Measurements from ENCODE around the gene SLC39A7.
"Not testable (repeated sequence)": the region's sequence is repeated elsewhere in the genome, so short reads cannot be mapped to it uniquely, and the experiment has no call there.

The SLC39A7 gene

DNA sequence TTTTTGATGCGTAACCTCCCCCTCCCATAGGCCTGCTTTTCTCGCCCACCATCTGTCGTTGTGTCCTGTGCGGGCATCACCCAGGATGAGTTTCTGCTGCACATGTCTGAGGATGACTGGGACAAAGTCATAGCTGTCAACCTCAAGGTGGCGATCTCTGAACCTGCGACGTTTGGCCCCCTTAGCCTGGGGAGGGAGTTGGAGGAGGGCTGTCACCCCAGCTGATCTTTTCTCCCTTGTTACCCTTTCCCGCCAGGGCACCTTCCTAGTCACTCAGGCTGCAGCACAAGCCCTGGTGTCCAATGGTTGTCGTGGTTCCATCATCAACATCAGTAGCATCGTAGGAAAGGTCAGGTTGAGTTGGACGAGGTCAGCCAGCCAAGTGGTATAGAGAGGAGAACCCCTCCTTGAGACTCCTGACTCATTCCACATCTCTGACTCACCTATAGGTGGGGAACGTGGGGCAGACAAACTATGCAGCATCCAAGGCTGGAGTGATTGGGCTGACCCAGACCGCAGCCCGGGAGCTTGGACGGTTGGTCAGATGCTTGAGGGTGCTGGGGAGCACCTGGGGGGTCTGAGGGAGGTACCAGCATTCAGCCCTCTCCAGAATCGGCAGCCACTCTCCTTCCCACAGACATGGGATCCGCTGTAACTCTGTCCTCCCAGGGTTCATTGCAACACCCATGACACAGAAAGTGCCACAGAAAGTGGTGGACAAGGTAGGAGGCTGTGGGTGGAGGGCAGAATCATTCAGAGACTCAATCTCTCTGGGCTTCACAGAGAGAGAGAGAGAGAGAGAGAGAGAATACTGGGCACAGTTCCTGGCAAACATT, 4.7 kb downstream of the SLC39A7 start:
- DNase-seq (ENCODE audit: low read depth), result no peak

DNA sequence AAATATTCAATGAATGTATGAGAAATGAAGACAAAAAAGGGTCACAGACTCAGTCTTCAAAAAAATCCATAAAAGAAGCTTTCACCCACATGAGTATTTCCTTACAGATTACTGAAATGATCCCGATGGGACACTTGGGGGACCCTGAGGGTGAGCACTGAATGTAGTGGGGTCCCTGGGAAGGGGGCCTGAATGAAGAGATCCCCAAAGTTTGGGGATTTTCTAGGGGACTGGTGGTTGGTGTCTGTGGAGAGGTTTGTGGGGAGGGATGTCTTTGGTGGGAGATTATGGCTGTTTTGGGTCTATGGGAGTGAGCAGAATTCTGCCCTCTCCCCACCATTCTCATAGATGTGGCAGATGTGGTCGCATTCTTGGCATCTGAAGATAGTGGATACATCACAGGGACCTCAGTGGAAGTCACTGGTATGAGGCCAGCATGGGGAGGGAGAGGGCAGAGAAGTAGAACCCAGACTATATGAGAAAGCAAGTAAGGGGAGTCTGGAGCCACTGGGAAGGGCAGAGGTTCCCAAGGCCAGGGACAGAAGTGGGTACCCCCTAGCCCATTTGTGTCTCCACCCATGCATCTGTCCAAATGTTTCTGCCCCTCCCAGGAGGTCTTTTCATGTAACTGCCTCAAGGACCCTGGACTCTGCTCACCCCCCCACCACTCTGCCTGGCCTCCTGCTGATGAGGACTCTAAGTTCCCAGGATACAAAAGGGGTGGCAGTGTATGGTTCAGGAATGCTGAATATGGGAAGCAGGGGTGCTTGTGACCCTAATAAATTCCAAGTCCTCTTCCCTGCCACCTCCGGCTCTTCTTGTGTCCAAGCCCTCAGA, 5.6 kb downstream of the SLC39A7 start:
- DNase-seq (ENCODE audit: low read depth), result no peak

GRCh38 chr6:33206864-33207551, 6.3 kb downstream of the SLC39A7 start:
- no peak for DNase-seq (ENCODE audit: low read depth)

- no peak for DNase-seq (ENCODE audit: low read depth)
Measured at GRCh38 chr6:33207552-33208090, 7.0 kb downstream of the SLC39A7 start.

DNA sequence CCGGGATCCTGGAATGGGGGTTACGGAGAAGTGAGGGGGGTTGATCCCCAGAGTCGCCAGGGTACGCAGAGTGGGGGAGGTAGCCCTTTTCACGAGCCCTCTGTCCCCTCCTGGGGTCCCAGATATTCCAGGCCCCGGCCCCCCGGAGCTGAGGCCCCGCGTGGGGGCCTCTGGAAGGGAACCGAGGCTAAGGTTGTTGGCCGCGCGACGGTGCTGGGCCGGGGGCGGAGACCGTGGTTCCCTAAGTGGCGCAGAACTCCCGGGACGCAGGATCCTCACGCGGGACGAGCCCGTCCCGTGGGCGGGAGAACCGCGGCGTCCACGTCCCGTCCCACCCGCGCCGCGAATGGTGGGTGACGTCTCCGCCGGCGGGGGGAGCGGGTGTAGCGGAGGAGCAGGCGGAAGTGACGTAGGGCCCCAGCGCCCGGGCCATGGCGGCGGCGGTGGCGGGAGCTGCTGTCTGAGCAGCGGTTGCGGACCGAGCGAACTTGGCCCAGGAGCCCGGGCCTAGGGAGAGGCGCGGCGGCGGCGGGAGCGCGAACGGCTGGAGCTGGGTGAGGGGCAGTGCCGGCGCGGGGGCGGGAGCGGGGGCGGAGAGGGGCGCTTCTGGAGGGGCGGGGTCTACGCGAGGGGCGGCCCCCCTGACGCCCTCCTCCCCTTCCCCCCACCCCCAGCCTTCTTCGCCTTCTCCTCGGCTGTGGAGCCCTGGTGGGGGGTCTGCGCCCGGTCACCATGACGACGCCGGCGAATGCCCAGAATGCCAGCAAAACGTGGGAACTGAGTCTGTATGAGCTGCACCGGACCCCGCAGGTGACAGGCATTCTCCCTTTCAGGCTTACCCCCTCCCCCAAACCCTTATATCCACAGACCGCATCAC, 7.7 kb downstream of the SLC39A7 start, which contains the start of gene RING1:
Gene RING1 (plus strand): TSS at position 410 of the 877 bp plus-strand sequence. CDS start 323 bp downstream, at position 733.
- DNase-seq (ENCODE audit: low read depth), result peak; percentile 80

DNA sequence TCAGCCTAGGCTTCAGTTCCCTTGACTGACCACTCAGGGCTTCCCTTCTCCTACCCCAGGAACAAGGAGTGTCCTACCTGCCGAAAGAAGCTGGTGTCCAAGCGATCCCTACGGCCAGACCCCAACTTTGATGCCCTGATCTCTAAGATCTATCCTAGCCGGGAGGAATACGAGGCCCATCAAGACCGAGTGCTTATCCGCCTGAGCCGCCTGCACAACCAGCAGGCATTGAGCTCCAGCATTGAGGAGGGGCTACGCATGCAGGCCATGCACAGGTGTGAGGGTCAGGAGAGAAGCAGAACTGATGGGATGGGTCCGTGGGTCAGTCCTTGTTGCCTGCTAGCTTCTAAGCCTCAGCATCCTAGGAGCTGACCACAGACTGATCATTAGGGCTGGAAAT, 9.2 kb downstream of the SLC39A7 start:
- DNase-seq (ENCODE audit: low read depth), result no peak

DNA sequence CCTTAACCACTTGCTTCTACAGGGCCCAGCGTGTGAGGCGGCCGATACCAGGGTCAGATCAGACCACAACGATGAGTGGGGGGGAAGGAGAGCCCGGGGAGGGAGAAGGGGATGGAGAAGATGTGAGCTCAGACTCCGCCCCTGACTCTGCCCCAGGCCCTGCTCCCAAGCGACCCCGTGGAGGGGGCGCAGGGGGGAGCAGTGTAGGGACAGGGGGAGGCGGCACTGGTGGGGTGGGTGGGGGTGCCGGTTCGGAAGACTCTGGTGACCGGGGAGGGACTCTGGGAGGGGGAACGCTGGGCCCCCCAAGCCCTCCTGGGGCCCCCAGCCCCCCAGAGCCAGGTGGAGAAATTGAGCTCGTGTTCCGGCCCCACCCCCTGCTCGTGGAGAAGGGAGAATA, 10.5 kb downstream of the SLC39A7 start:
- DNase-seq (ENCODE audit: low read depth), result no peak

DNA sequence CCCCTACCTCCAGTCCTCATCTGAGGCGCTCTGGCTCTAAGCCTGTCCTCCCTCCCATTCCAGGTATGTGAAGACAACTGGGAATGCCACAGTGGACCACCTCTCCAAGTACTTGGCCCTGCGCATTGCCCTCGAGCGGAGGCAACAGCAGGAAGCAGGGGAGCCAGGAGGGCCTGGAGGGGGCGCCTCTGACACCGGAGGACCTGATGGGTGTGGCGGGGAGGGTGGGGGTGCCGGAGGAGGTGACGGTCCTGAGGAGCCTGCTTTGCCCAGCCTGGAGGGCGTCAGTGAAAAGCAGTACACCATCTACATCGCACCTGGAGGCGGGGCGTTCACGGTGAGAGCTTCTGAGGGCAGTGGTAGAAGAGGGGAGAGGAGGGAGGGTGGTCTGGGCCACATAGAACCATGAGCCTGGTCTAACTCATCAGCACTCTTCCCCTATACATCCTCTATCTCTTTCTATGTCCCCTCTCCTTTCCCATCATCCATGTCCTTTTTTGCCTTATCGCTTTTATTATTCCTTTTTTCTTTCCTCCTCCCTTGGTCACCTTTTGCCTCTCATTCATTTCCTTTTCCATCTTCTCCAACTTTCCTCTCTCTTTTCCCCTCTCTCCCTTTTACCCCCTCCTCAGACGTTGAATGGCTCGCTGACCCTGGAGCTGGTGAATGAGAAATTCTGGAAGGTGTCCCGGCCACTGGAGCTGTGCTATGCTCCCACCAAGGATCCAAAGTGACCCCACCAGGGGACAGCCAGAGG, 11.2 kb downstream of the SLC39A7 start:
- no peak for DNase-seq (ENCODE audit: low read depth)

- DNase-seq (ENCODE audit: low read depth), result no peak
Measured at GRCh38 chr6:33212857-33213165, 12.1 kb downstream of the SLC39A7 start.

DNA sequence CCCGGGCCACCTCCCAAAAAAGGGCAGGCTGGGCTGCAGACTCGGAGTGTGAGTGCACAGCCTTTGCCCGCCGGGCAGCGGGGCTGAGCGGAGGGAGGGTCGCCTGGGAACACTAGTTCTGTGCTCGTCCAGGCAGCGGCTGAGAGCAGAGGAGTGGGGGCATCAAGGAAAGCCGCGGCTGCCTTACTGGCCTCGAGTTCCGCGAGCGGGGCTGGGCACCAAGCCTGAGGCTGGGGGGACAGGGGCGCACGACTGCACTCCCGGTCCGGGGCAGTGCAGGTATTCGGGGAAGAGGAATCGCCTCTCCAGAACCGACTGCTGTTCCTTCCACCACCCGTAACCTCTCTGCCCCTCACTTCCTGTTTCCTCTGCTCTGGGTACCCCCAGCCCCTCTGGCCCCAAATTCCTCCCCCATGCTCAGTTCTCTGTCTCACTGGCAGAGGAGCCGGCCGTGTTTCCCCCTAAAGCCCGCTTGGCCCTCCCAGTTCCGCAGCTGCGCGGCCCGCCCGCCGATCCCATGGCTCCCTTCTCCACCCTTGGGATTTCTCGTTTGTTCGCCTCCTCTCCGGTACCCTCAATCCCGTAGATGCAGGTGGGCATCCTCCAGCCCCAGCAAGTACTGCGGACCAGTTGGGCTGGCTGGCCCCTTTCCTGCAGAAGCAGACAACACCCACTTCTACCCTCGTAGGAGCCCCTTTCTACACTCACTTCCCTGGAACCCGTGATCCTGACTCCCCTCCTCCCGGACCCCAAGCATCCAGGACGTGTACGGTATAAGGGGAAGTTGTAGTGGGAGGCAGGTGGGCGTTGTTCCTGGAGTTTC, 12.7 kb downstream of the SLC39A7 start:
- no peak for DNase-seq (ENCODE audit: low read depth)

DNA sequence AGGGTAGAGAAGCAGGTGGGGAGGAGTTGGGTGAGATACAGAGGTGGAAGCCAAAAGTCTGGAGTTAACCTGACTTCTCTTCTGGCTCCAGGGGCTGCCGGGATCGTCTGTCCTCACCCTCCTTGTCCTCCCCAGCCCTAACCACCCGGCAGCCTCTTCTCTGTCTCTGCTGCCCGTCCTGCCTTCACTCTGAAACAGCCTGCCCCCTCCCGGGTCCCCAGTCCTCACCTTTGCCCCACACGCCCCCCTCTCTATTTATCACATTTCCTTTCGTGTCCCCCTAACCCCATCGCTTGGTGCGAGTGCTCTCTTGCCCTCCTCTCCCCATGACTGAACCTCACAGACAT, 13.3 kb downstream of the SLC39A7 start:
- DNase-seq (ENCODE audit: low read depth), result no peak

DNA sequence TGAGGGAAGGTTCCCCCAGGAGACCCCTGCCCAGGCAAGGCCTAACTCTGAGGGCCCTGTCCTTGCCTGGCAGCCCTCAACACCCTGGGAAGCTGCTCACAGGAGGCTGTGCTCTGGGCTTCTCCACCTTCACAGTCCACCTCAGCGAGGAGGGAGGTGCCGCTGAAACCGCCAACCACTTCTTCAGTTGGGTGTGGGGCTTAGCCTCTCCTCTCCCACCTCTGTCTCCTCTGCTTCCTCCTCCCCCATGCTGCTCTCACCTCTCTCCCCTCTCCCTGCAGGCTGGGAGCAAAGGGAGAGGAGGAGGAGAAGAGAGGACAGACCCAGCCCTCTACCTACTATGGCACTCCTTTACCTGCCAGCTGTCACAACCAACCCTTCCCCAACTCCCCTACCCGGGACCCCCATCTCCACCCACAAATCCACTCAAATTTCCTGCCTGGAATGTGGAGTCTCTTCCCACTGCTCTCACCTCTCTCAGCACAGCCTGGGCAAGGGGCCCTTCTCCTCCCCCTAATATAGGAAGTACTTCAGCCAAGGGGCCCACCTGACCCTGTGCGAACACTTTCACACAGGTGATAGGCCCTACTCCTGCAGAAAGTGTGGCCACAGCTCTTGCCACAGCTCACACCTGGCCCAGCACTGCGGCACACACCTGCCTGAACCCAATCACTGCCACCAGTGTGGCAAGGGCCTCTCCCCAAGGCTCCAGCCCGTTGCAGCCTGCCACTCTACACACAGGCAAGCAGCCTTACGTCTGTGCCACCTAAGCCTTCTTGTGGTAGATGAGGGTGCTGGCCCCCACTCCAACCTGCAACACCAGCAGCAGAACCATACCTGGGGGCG, 14.8 kb downstream of the SLC39A7 start:
- DNase-seq (ENCODE audit: low read depth), result no peak

DNA sequence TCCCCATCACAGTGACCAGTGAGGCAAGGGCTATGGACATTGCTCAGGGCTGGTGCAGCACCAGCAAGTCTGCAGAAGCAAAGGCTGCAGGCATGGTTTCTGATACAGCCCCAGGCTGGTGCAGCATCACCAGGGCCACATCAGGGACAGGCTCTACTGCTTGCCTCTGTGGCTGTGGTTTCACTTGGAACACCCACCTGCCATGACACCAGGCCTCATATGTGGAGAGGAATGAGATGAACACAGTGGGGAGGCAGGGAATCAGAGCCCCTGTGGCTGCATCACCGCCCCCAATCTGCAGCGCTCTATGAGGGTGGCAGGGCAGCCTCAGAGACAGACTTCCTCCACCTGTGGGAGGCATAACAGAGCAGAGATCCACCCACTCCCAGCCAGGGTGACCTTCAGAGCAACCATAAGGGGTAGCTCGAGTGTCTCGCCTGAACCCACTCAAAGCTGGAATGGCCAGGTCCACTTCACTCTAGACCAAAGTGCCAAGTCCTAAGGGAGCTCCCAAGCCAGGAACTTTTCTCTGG, 15.5 kb downstream of the SLC39A7 start:
- DNase-seq (ENCODE audit: low read depth), result no peak

GRCh38 chr6:33217246-33217645, 16.6 kb downstream of the SLC39A7 start:
- no peak for DNase-seq (ENCODE audit: low read depth)

DNA sequence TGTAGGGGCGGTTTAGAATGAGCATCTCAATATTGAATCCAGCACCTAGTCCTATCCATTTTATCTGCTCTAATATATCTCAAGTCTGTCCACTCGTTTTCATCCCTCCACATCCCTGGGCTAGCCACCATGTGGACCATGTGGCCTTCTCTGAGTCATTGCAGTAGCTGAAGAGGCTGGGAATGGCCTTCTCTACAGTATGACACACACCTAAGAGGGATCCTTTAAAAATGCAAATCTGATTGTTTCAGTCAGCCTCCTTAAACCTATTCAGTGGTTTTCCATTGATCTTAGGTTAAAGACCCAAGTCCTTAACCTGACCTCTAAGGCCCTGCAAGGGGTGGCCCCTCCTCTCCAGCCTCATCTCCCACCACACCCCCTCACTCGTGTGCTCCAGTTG, 17.0 kb downstream of the SLC39A7 start:
- no peak for DNase-seq (ENCODE audit: low read depth)

GRCh38 chr6:33226503-33227120, 25.9 kb downstream of the SLC39A7 start:
- not testable (repeated sequence) for DNase-seq (ENCODE audit: low read depth)

DNA sequence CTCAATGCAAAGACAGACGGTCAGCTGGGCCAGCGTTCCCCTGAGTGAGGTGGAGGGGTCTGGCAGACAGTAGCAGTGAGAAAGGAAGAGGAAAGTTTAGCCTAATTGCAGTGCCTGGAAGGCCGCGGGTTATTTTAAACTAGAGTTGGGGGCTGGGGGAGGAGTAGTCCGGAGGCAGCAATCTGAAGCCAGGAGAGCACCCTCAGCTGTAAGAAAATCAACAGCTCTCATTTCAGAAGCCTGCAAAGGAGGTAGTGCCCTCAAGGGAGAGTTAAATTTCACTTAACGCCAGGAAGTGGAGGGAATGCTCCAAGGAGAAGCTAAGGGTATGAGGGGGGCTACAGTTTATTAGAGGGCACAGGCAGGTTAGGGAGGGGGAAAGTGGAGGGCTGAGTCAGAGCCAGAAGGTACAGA, 34.6 kb downstream of the SLC39A7 start:
- DNase-seq (ENCODE audit: low read depth), result no peak

DNA sequence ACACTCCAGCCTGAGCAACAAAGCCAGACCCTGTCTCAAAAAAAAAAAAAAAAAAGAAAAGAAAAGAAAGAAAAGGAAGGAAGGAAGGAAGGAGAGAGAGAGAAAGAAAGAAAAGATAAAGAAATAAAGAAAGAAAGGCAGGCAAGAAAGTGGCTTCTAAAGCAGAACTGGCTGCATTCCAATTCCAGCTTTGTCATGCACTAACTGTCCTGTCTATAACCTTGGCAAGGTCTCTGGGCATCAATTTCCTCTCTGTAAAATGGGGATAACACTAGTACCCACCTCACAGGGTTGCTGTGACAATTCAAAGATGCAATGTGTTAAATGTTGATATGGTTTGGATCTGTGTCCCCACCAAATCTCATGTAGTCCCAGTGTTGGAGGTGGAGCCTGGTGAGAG, 35.7 kb downstream of the SLC39A7 start:
- DNase-seq (ENCODE audit: low read depth), result no peak
